OCI-LY3 (cell line): ENCODE results near the gene AKT3.

Experiments
- EZH2phosphoT487 ChIP-seq: fragments of 200-600 bp; shearing (Covaris generic); IDR thresholded peaks from 2 replicates; pipeline ENCODE4 v1.6.1; 2018; ENCODE audit warnings: antibody characterized with exemption, mixed run types, low read depth
- TF ChIP-seq, protein P1 (sequence below): fragments of 200-600, 300-600 bp; sonication (generic); IDR thresholded peaks from 2 replicates; pipeline ENCODE4 v1.5.1; 2014; ENCODE audit warnings: antibody characterized with exemption, low read length, low read depth

DNA sequence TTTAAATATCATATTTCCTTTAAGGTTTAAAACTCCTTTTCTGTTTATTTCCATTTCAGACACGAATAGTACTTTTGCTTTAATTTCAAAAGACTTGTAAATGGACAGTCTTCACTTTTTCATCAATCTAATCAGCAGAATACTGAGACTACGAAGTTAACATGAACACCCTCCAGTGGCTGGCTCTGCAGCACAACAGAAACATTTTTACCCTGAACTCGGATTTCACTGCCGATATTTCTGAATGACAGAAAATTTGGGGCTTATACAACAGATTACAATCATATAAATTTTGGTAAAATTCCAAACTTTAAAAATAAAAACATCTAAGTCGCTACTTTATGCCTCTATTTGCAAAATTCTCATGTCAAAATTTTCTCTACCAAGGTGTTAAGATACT lies 86.2 kb downstream of the AKT3 start:
- TF ChIP-seq, protein P1, sequence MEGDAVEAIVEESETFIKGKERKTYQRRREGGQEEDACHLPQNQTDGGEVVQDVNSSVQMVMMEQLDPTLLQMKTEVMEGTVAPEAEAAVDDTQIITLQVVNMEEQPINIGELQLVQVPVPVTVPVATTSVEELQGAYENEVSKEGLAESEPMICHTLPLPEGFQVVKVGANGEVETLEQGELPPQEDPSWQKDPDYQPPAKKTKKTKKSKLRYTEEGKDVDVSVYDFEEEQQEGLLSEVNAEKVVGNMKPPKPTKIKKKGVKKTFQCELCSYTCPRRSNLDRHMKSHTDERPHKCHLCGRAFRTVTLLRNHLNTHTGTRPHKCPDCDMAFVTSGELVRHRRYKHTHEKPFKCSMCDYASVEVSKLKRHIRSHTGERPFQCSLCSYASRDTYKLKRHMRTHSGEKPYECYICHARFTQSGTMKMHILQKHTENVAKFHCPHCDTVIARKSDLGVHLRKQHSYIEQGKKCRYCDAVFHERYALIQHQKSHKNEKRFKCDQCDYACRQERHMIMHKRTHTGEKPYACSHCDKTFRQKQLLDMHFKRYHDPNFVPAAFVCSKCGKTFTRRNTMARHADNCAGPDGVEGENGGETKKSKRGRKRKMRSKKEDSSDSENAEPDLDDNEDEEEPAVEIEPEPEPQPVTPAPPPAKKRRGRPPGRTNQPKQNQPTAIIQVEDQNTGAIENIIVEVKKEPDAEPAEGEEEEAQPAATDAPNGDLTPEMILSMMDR: no peak
- TF ChIP-seq EZH2phosphoT487: no peak
